Right lung (tissue), 5 donors: ENCODE results near the gene GLB1L3. TPM values are rescaled to one million over a fixed set of nuclear protein-coding genes. Genes with fewer than 3 reads are reported as not detected.
"Not testable (repeated sequence)": the region's sequence is repeated elsewhere in the genome, so short reads cannot be mapped to it uniquely, and the experiment has no call there.

Source experiments
- DNase-seq, 2 donors: peaks; one replicate each; pipeline ENCODE4 v3.0.0-alpha.2; 2013
- polyA plus RNA-seq, 5 donors: library from polyadenylated mRNA; unstranded; fragments of 120-200 nt; gene quantifications; one replicate each; pipeline versions ENCODE4 v1.2.1 to v1.2.3, GENCODE V29; 2013; ENCODE audit warnings: inconsistent platforms in 1 of 5, low replicate concordance in 1 of 5; ENCODE audit not compliant: insufficient read length in 5 of 5, insufficient read depth in 1 of 5

Gene GLB1L3
- polyA plus RNA-seq, 5 donors, result 0.06 to 0.30 (median 0.08) TPM

- no peak for DNase-seq
These were observed 67.5 kb downstream of the GLB1L3 start for GRCh38 chr11:134343646-134344045.

- not testable (repeated sequence) for DNase-seq
These were observed 68.5 kb downstream of the GLB1L3 start for GRCh38 chr11:134344497-134345236.

- no peak for DNase-seq
These were observed 69.0 kb downstream of the GLB1L3 start for GRCh38 chr11:134345237-134345550.

- no peak for DNase-seq
These were observed 70.2 kb downstream of the GLB1L3 start for GRCh38 chr11:134346101-134346975.

- no peak for DNase-seq
These were observed 70.8 kb downstream of the GLB1L3 start for GRCh38 chr11:134346976-134347350.

GRCh38 chr11:134347441-134347840 is 71.3 kb downstream of the GLB1L3 start:
- no peak for DNase-seq

GRCh38 chr11:134349109-134349801 is 73.1 kb downstream of the GLB1L3 start:
- no peak for DNase-seq

- DNase-seq, result no peak
These were observed 73.7 kb downstream of the GLB1L3 start for GRCh38 chr11:134349802-134350355.

- DNase-seq, result no peak
These were observed 74.2 kb downstream of the GLB1L3 start for GRCh38 chr11:134350381-134350780.

GRCh38 chr11:134352111-134352510 is 75.9 kb downstream of the GLB1L3 start:
- no peak for DNase-seq

- DNase-seq, result no peak
These were observed 79.0 kb downstream of the GLB1L3 start for GRCh38 chr11:134355136-134355535.

GRCh38 chr11:134355656-134356055 is 79.5 kb downstream of the GLB1L3 start:
- DNase-seq, result no peak

- DNase-seq, result no peak
These were observed 80.7 kb downstream of the GLB1L3 start for GRCh38 chr11:134356656-134357544.

- no peak for DNase-seq
These were observed 81.3 kb downstream of the GLB1L3 start for GRCh38 chr11:134357545-134357839.

GRCh38 chr11:134358165-134358855 is 82.1 kb downstream of the GLB1L3 start:
- no peak for DNase-seq

- DNase-seq, result no peak
These were observed 82.8 kb downstream of the GLB1L3 start for GRCh38 chr11:134358856-134359490.

GRCh38 chr11:134359646-134360045 is 83.5 kb downstream of the GLB1L3 start:
- DNase-seq, result no peak

- peak; percentile 61 to 62 for DNase-seq
These were observed 84.1 kb downstream of the GLB1L3 start for GRCh38 chr11:134360050-134360835.

- no peak for DNase-seq
These were observed 85.5 kb downstream of the GLB1L3 start for GRCh38 chr11:134361661-134362060.
